Measurements from ENCODE around the gene CCDC186. TPM values are rescaled to one million over a fixed set of nuclear protein-coding genes. Genes with fewer than 3 reads are reported as not detected.

The CCDC186 gene
- total RNA-seq, 1 experiment from 2014 or later = 24.2 TPM

DNA sequence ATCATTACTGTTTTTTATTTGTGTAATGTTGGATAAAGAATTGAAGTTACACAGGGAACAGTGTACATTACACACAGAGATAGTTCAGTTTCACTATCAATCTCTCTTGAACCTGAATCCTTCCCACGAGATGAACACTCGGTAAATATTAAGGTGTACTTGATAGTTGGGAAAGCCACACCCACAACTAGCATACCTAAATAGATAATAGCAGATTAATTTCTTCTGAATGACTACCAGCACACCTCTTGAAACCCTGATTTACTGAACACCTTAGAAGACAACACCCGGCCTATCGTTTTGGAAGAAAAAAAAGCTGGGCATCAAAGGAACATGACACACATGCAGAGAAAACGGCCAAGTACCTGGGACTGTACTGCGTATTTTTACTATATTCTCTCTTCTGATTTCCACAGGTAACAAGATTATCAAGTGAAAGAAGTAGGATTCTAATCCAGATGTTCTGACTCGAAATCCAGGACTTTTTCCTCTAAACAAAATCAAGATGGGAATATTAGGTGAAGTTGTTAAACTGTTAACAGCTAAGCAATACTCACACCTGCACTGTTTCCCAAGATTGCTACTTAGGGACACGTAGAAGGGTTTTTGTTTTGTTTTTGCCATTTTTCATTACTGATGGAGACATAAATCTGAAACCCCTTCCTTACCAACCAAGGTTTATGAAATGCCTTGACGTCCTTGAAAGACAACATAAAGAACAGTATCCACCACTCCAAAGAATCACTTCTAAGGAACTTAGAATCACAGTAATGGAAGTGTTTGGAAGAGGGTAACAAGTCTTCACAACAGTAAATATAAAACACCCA, 1.0 kb downstream of the CCDC186 start:
- H3K9me2 ChIP-seq (replicated peaks; ENCODE audit: insufficient read depth, low read length) = no peaks in the 10 kb centered on the region
- H3K4me3 ChIP-seq (ENCODE audit: low read length) = peak overlapping the region; percentile 95
- peaks cover 58% of the 10 kb centered on the region for H3K79me2 ChIP-seq (ENCODE audit: low read length)
- peaks cover 20% of the 10 kb centered on the region for H3K36me3 ChIP-seq (ENCODE audit: insufficient read depth, low read length)
- DNase-seq = no peak
- H3K27ac ChIP-seq (ENCODE audit: low read length) = no peak overlapping the region
- peak overlapping the region; percentile 87 for H3K9ac ChIP-seq (ENCODE audit: low read length)
- H3K27me3 ChIP-seq (ENCODE audit: low read length) = no peaks in the 10 kb centered on the region
- peaks cover 24% of the 10 kb centered on the region for H3K4me1 ChIP-seq (ENCODE audit: low read length)
- 0 out of 2 replicates have a peak overlapping the region, but pooled peaks have one; percentile 97 for H2AFZ ChIP-seq (ENCODE audit: low read length)
- H3K4me2 ChIP-seq (ENCODE audit: low read depth, low read length, poor library complexity, severe bottlenecking) = peak overlapping the region; percentile 97
- H3K9me3 ChIP-seq (ENCODE audit: low read length) = peaks cover 4% of the 10 kb centered on the region; the same call in 1 of the 2 replicates
- H4K20me1 ChIP-seq (ENCODE audit: insufficient read depth, low read depth, low read length) = no peaks in the 10 kb centered on the region

DNA sequence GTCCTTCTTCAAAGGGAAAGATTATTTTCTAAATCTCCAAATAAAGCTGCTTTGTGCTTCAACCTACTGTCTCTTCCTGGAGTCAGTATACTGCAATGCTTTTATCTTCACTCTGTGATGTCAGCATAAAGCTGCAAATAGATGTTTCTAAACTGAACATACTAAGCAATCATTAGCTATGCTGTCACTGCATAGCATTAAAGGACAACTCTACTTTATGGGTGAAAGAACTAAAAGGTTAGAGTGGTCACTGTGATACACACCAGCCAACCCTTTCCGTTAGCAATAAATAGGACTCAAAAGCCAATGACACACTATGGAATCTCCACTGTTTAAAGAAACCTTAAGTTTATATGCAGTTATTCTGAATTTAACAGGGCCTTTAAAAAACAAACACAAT, 1.8 kb downstream of the CCDC186 start:
- Histone ChIP-seq H3K4me2 (ENCODE audit: low read depth, low read length, poor library complexity, severe bottlenecking) (peak overlapping the region; percentile 97), H3K36me3 (ENCODE audit: insufficient read depth, low read length) (peaks cover 20% of the 10 kb centered on the region), H3K4me3 (ENCODE audit: low read length) (peak overlapping the region; percentile 95), H3K79me2 (ENCODE audit: low read length) (peaks cover 64% of the 10 kb centered on the region), H3K27ac (ENCODE audit: low read length) (no peak overlapping the region), H3K27me3 (ENCODE audit: low read length) (no peaks in the 10 kb centered on the region), H4K20me1 (ENCODE audit: insufficient read depth, low read depth, low read length) (no peaks in the 10 kb centered on the region), H2AFZ (ENCODE audit: low read length) (no peak overlapping the region), H3K4me1 (ENCODE audit: low read length) (peaks cover 24% of the 10 kb centered on the region), H3K9ac (ENCODE audit: low read length) (peak overlapping the region; percentile 87), H3K9me2 (replicated peaks; ENCODE audit: insufficient read depth, low read length) (no peaks in the 10 kb centered on the region), H3K9me3 (ENCODE audit: low read length) (peaks cover 4% of the 10 kb centered on the region; the same call in 1 of the 2 replicates)
- no peak for DNase-seq

DNA sequence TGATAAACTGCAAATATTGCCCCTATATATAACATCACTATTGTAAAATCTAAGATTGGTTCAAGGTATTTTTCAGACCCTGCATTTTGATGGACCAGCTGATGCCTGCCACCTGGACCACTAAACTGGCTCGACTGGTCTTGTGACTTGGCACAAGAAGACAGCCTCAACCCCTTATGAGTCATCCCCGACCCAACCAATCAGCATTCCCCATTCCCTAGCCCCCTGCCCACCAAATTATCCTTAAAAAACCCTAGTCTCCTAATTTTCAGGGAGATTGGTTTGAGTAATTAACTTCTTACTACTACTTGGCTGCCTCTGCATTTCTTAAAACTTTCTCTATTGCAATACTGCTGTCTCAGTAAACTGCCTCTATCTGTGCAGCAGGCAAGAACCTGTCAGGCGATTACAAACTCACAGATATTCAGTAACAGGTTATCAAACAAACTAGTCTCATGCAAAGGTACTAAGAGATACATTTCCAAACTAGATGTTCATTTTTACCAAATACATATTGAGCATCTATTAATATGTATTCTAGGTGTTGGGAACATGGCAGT, 5.5 kb downstream of the CCDC186 start:
- Histone ChIP-seq H3K9me3 (ENCODE audit: low read length) (peaks cover 4% of the 10 kb centered on the region; the same call in 1 of the 2 replicates), H3K4me3 (ENCODE audit: low read length) (no peak overlapping the region), H3K9me2 (replicated peaks; ENCODE audit: insufficient read depth, low read length) (no peaks in the 10 kb centered on the region), H2AFZ (ENCODE audit: low read length) (no peak overlapping the region), H3K79me2 (ENCODE audit: low read length) (peaks cover 90% of the 10 kb centered on the region), H3K36me3 (ENCODE audit: insufficient read depth, low read length) (peaks cover 20% of the 10 kb centered on the region), H3K27ac (ENCODE audit: low read length) (no peak overlapping the region), H4K20me1 (ENCODE audit: insufficient read depth, low read depth, low read length) (no peaks in the 10 kb centered on the region), H3K4me1 (ENCODE audit: low read length) (peaks cover 17% of the 10 kb centered on the region), H3K4me2 (ENCODE audit: low read depth, low read length, poor library complexity, severe bottlenecking) (no peak overlapping the region), H3K9ac (ENCODE audit: low read length) (no peak overlapping the region), H3K27me3 (ENCODE audit: low read length) (no peaks in the 10 kb centered on the region)
- no peak for DNase-seq

DNA sequence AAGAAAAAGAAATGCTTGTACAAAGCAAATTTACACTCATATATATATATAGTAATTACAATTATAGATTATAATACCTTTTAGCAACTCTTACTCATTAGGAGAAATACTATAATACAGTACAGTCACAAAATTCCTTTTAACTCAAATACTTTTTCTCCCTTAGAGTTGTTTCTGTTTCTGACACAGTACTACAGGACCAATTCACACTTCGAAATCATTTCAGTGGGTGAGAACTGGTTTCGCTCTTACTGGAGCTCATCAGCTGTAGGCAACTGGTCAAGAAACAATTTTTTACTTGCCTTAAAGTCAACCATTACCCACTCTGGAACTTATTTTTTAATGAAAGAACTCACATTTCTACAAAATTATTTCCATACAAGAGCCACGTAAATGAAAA, 6.0 kb downstream of the CCDC186 start:
- no peak for DNase-seq
- H3K79me2 ChIP-seq (ENCODE audit: low read length) = peaks cover 90% of the 10 kb centered on the region

GRCh38 chr10:114166494-114166893, 7.5 kb downstream of the CCDC186 start:
- Histone ChIP-seq H3K4me1 (ENCODE audit: low read length) (peaks cover 6% of the 10 kb centered on the region), H3K27me3 (ENCODE audit: low read length) (no peaks in the 10 kb centered on the region), H3K4me2 (ENCODE audit: low read depth, low read length, poor library complexity, severe bottlenecking) (no peak overlapping the region), H3K36me3 (ENCODE audit: insufficient read depth, low read length) (peaks cover 20% of the 10 kb centered on the region), H3K27ac (ENCODE audit: low read length) (no peak overlapping the region), H3K79me2 (ENCODE audit: low read length) (peaks cover 89% of the 10 kb centered on the region), H3K9ac (ENCODE audit: low read length) (no peak overlapping the region), H3K9me2 (replicated peaks; ENCODE audit: insufficient read depth, low read length) (no peaks in the 10 kb centered on the region), H3K9me3 (ENCODE audit: low read length) (peaks cover 4% of the 10 kb centered on the region; the same call in 1 of the 2 replicates), H2AFZ (ENCODE audit: low read length) (no peak overlapping the region), H4K20me1 (ENCODE audit: insufficient read depth, low read depth, low read length) (no peaks in the 10 kb centered on the region), H3K4me3 (ENCODE audit: low read length) (no peak overlapping the region)
- no peak for DNase-seq

More for the DNA sequence above, 6.0 kb downstream of the CCDC186 start:
- Histone ChIP-seq H2AFZ (ENCODE audit: low read length) (no peak overlapping the region), H3K9me3 (ENCODE audit: low read length) (peaks cover 4% of the 10 kb centered on the region; the same call in 1 of the 2 replicates), H3K4me2 (ENCODE audit: low read depth, low read length, poor library complexity, severe bottlenecking) (no peak overlapping the region), H4K20me1 (ENCODE audit: insufficient read depth, low read depth, low read length) (no peaks in the 10 kb centered on the region), H3K9ac (ENCODE audit: low read length) (no peak overlapping the region), H3K36me3 (ENCODE audit: insufficient read depth, low read length) (peaks cover 20% of the 10 kb centered on the region), H3K27me3 (ENCODE audit: low read length) (no peaks in the 10 kb centered on the region), H3K4me3 (ENCODE audit: low read length) (no peak overlapping the region), H3K27ac (ENCODE audit: low read length) (no peak overlapping the region), H3K4me1 (ENCODE audit: low read length) (peaks cover 14% of the 10 kb centered on the region), H3K9me2 (replicated peaks; ENCODE audit: insufficient read depth, low read length) (no peaks in the 10 kb centered on the region)

- H3K9ac ChIP-seq (ENCODE audit: low read length) = no peak overlapping the region
- no peaks in the 10 kb centered on the region; the same call in 1 of the 2 replicates for H3K9me2 ChIP-seq (replicated peaks; ENCODE audit: insufficient read depth, low read length)
- no peaks in the 10 kb centered on the region for H3K27me3 ChIP-seq (ENCODE audit: low read length)
- H3K9me3 ChIP-seq (ENCODE audit: low read length) = peaks cover 4% of the 10 kb centered on the region; the same call in 1 of the 2 replicates
- DNase-seq = no peak
- H2AFZ ChIP-seq (ENCODE audit: low read length) = no peak overlapping the region
- H3K36me3 ChIP-seq (ENCODE audit: insufficient read depth, low read length) = peaks cover 20% of the 10 kb centered on the region
- H3K4me2 ChIP-seq (ENCODE audit: low read depth, low read length, poor library complexity, severe bottlenecking) = no peak overlapping the region
- H3K27ac ChIP-seq (ENCODE audit: low read length) = no peak overlapping the region
- H3K4me3 ChIP-seq (ENCODE audit: low read length) = no peak overlapping the region
- peaks cover 7% of the 10 kb centered on the region for H3K4me1 ChIP-seq (ENCODE audit: low read length)
- H3K79me2 ChIP-seq (ENCODE audit: low read length) = peaks cover 90% of the 10 kb centered on the region
- no peaks in the 10 kb centered on the region for H4K20me1 ChIP-seq (ENCODE audit: insufficient read depth, low read depth, low read length)
Measured at GRCh38 chr10:114166043-114166442, 8.0 kb downstream of the CCDC186 start.

DNA sequence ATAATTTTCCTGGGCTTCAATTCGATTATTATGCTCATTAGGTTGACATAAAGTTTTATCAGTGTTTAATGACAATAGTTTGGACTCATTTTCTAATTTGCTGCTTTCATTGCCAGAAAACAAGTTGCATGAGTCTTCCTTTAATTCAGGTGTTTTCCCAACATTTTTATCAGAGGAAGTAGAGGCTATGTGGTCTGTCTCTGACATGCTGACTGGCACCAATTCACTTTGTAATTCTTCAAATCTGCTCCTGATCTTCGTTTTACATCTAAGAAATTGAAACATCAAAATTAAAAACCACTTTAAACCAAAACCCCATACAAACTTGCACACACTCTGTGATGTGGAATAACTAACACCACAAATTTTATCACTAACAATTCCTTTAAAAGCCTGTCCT, 10.9 kb downstream of the CCDC186 start:
- no peak overlapping the region for H3K4me2 ChIP-seq (ENCODE audit: low read depth, low read length, poor library complexity, severe bottlenecking)
- no peaks in the 10 kb centered on the region for H4K20me1 ChIP-seq (ENCODE audit: insufficient read depth, low read depth, low read length)
- no peaks in the 10 kb centered on the region; the same call in 1 of the 2 replicates for H3K9me2 ChIP-seq (replicated peaks; ENCODE audit: insufficient read depth, low read length)
- H3K79me2 ChIP-seq (ENCODE audit: low read length) = peaks cover 70% of the 10 kb centered on the region
- no peak overlapping the region for H2AFZ ChIP-seq (ENCODE audit: low read length)
- no peaks in the 10 kb centered on the region; the same call in none of the 2 replicates for H3K36me3 ChIP-seq (ENCODE audit: insufficient read depth, low read length)
- no peaks in the 10 kb centered on the region for H3K9me3 ChIP-seq (ENCODE audit: low read length)
- H3K9ac ChIP-seq (ENCODE audit: low read length) = no peak overlapping the region
- no peaks in the 10 kb centered on the region for H3K27me3 ChIP-seq (ENCODE audit: low read length)
- no peak overlapping the region for H3K4me3 ChIP-seq (ENCODE audit: low read length)
- no peak overlapping the region for H3K27ac ChIP-seq (ENCODE audit: low read length)
- H3K4me1 ChIP-seq (ENCODE audit: low read length) = peaks cover 7% of the 10 kb centered on the region
- no peak for DNase-seq

- no peak overlapping the region for H3K27ac ChIP-seq (ENCODE audit: low read length)
- H3K27me3 ChIP-seq (ENCODE audit: low read length) = no peaks in the 10 kb centered on the region
- H3K4me3 ChIP-seq (ENCODE audit: low read length) = no peak overlapping the region
- peaks cover 7% of the 10 kb centered on the region for H3K4me1 ChIP-seq (ENCODE audit: low read length)
- H3K4me2 ChIP-seq (ENCODE audit: low read depth, low read length, poor library complexity, severe bottlenecking) = no peak overlapping the region
- H3K36me3 ChIP-seq (ENCODE audit: insufficient read depth, low read length) = no peaks in the 10 kb centered on the region; the same call in 1 of the 2 replicates
- DNase-seq = no peak
- no peaks in the 10 kb centered on the region; the same call in 1 of the 2 replicates for H3K9me2 ChIP-seq (replicated peaks; ENCODE audit: insufficient read depth, low read length)
- H2AFZ ChIP-seq (ENCODE audit: low read length) = no peak overlapping the region
- H3K79me2 ChIP-seq (ENCODE audit: low read length) = peaks cover 30% of the 10 kb centered on the region
- no peak overlapping the region for H3K9ac ChIP-seq (ENCODE audit: low read length)
- H4K20me1 ChIP-seq (ENCODE audit: insufficient read depth, low read depth, low read length) = no peaks in the 10 kb centered on the region
- H3K9me3 ChIP-seq (ENCODE audit: low read length) = no peaks in the 10 kb centered on the region
Measured at GRCh38 chr10:114157912-114158311, 16.1 kb downstream of the CCDC186 start.

Data from Karpas-422 (cell line).